NT2/D1 (cell line): Measurements from ENCODE around the gene SPRING1.
A peak's percentile ranks its signal among the peaks of the same experiment; 100 is the strongest.

Experiments
- DNase-seq: peaks from one replicate; pipeline ENCODE4 v3.0.0-alpha.2; 2011; ENCODE audit warnings: low read depth, low spot score
- H3K27me3 ChIP-seq: 2 replicates; pipeline ENCODE4 v1.6.0; 2011; ENCODE audit warnings: mild to moderate bottlenecking; ENCODE audit not compliant: insufficient read length, insufficient read depth
- H3K36me3 ChIP-seq: 2 replicates; pipeline ENCODE4 v1.6.1; 2011; ENCODE audit warnings: mild to moderate bottlenecking, low read length, mixed read lengths; ENCODE audit not compliant: insufficient read depth, insufficient read length
- H3K4me1 ChIP-seq: 2 replicates; pipeline ENCODE4 v1.5.1; 2011; ENCODE audit not compliant: insufficient read depth, insufficient read length
- H3K4me3 ChIP-seq: 2 replicates; pipeline ENCODE4 v1.5.1; 2011; ENCODE audit warnings: low read depth; ENCODE audit not compliant: insufficient read length
- H3K9ac ChIP-seq: 2 replicates; pipeline ENCODE4 v1.6.0; 2011; ENCODE audit warnings: low read depth; ENCODE audit not compliant: insufficient read length
- H3K9me3 ChIP-seq: 2 replicates; pipeline ENCODE4 v1.5.1; 2011; ENCODE audit warnings: mild to moderate bottlenecking, low read length; ENCODE audit not compliant: insufficient read depth
- SUZ12 ChIP-seq: IDR thresholded peaks from 2 replicates; pipeline ENCODE4 v1.6.1; 2011; ENCODE audit not compliant: insufficient read length, insufficient read depth; ENCODE audit errors: extremely low read depth
- YY1 ChIP-seq: IDR thresholded peaks from 2 replicates; pipeline ENCODE4 v1.6.1; 2011; ENCODE audit not compliant: insufficient read length, insufficient read depth
- ZNF274 ChIP-seq: IDR thresholded peaks from 2 replicates; pipeline ENCODE4 v1.6.1; 2011; ENCODE audit warnings: mild to moderate bottlenecking, low read depth, low read length

SPRING1 gene

DNA sequence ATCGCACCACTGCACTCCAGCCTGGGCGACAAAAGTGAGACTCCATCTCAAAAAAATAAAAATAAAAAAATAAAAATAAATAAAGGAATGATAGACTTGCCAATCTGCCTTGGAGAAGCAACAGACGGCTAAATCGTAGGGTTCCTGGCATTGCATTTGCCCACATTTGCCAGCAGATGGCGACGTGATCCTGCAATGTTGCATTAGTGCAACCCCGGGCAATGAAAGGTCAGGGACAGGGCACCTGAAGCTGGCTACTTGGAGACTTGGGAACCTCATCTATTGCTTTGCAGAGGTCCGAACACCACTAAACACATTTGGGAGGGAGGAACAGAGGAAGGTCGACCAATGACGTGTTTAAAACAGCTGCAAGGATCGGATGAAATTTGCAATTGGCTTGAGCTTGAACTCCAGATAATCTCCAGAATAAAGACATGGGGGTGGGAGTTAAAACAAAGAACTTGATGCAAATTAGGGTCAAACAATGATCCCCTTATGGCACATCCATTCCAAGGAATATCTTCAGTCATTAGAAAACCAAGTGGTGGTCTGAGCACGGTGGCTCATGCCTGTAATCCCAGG is 34.6 kb downstream of the SPRING1 start:
- TF ChIP-seq SUZ12, result no peak
- no peak for TF ChIP-seq ZNF274
- no peak for TF ChIP-seq YY1
- no peak overlapping the region for H3K9ac ChIP-seq
- H3K27me3 ChIP-seq, result no peaks in the 10 kb centered on the region
- H3K4me1 ChIP-seq, result no peaks in the 10 kb centered on the region
- H3K4me3 ChIP-seq, result no peak overlapping the region
- H3K36me3 ChIP-seq, result no peaks in the 10 kb centered on the region
- peak; percentile 77 for DNase-seq
- H3K9me3 ChIP-seq, result no peaks in the 10 kb centered on the region

DNA sequence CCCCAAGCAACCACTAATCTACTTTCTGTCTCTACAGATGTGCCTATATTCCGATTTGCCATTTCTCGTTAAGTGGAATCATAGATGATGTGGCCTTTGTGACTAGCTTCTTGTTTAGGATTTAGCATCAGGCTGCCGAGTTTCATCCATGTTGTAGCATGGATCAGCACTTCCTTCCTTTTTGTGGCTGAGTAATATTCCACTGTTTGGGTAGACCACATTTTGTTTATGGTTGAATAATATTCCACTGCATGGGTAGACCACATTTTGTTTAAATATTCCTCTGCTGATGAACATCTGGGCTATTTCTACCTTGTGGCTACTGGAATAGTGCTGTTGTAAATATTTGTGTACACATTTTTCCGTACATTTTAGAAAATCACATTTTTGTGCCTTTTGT is 36.4 kb downstream of the SPRING1 start:
- DNase-seq, result no peak
- no peak overlapping the region for H3K4me3 ChIP-seq
- no peaks in the 10 kb centered on the region for H3K9me3 ChIP-seq
- no peaks in the 10 kb centered on the region for H3K27me3 ChIP-seq
- TF ChIP-seq YY1, result no peak
- no peak for TF ChIP-seq SUZ12
- no peak for TF ChIP-seq ZNF274
- no peak overlapping the region for H3K9ac ChIP-seq
- H3K36me3 ChIP-seq, result no peaks in the 10 kb centered on the region
- no peaks in the 10 kb centered on the region for H3K4me1 ChIP-seq

- no peaks in the 10 kb centered on the region for H3K4me1 ChIP-seq
- H3K36me3 ChIP-seq, result no peaks in the 10 kb centered on the region
- no peaks in the 10 kb centered on the region for H3K27me3 ChIP-seq
- TF ChIP-seq ZNF274 (no peak), SUZ12 (no peak), YY1 (no peak)
- H3K4me3 ChIP-seq, result no peak overlapping the region
- peaks cover 3% of the 10 kb centered on the region; the same call in 1 of the 2 replicates for H3K9me3 ChIP-seq
- H3K9ac ChIP-seq, result no peak overlapping the region
- no peak for DNase-seq
Measured at GRCh38 chr12:116700066-116700465, 37.8 kb downstream of the SPRING1 start.

GRCh38 chr12:116698554-116699075 is 39.3 kb downstream of the SPRING1 start:
- no peak for DNase-seq
- H3K9ac ChIP-seq, result no peak overlapping the region
- no peaks in the 10 kb centered on the region for H3K4me1 ChIP-seq
- peaks cover 10% of the 10 kb centered on the region; the same call in 1 of the 2 replicates for H3K9me3 ChIP-seq
- H3K36me3 ChIP-seq, result no peaks in the 10 kb centered on the region
- TF ChIP-seq YY1, result no peak
- TF ChIP-seq SUZ12, result no peak
- no peak for TF ChIP-seq ZNF274
- no peak overlapping the region for H3K4me3 ChIP-seq
- H3K27me3 ChIP-seq, result peaks cover 9% of the 10 kb centered on the region

DNA sequence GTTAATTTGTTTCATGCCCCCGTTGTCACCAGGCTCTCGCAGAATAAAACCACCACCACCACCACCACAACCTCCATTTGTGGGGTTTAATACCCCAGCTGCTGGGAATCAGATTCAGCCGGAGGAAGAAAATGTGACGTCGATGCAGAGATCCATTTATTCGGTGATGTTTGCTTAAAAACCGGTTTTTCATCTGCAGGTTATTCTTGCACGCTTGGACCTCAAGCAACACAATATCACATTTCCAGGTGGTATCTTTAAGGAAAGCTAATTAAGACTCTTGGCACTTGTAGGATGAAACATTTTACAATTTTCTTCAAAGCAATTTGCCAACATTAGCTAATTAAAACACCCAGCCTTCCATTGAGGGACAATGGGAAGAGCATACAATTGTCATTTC is 39.8 kb downstream of the SPRING1 start:
- Histone ChIP-seq H3K4me3 (no peak overlapping the region), H3K9ac (no peak overlapping the region), H3K27me3 (peaks cover 9% of the 10 kb centered on the region), H3K9me3 (peaks cover 10% of the 10 kb centered on the region; the same call in 1 of the 2 replicates), H3K4me1 (peaks cover 4% of the 10 kb centered on the region), H3K36me3 (no peaks in the 10 kb centered on the region)
- DNase-seq, result no peak
- TF ChIP-seq YY1 (no peak), ZNF274 (no peak), SUZ12 (no peak)

GRCh38 chr12:116697716-116698115 is 40.2 kb downstream of the SPRING1 start:
- no peaks in the 10 kb centered on the region for H3K36me3 ChIP-seq
- H3K4me3 ChIP-seq, result no peak overlapping the region
- no peak overlapping the region for H3K9ac ChIP-seq
- H3K27me3 ChIP-seq, result peaks cover 9% of the 10 kb centered on the region
- TF ChIP-seq ZNF274, result no peak
- no peak for TF ChIP-seq SUZ12
- TF ChIP-seq YY1, result no peak
- no peak for DNase-seq
- H3K9me3 ChIP-seq, result peaks cover 10% of the 10 kb centered on the region; the same call in 1 of the 2 replicates
- peaks cover 4% of the 10 kb centered on the region for H3K4me1 ChIP-seq

- Histone ChIP-seq H3K36me3 (no peaks in the 10 kb centered on the region), H3K4me3 (no peak overlapping the region), H3K9me3 (peaks cover 10% of the 10 kb centered on the region; the same call in 1 of the 2 replicates), H3K9ac (no peak overlapping the region), H3K4me1 (peaks cover 4% of the 10 kb centered on the region), H3K27me3 (peaks cover 9% of the 10 kb centered on the region)
- DNase-seq, result peak; percentile 56
- no peak for TF ChIP-seq YY1
- no peak for TF ChIP-seq ZNF274
- TF ChIP-seq SUZ12, result no peak
Measured at GRCh38 chr12:116697305-116697704, 40.6 kb downstream of the SPRING1 start.
